BE2C (cell line): ENCODE data around the gene CENPK.

ENCODE experiments used
- DNase-seq: peaks from one replicate; pipeline ENCODE4 v3.0.0-alpha.2; 2020
- H3K27me3 ChIP-seq: fragments of 250-450 bp; sonication (Bioruptor Pico); 2 replicates; pipeline ENCODE4 v1.5.1; 2020; ENCODE audit warnings: mild to moderate bottlenecking
- H3K36me3 ChIP-seq: fragments of 250-450 bp; sonication (Bioruptor Pico); 2 replicates; pipeline ENCODE4 v1.5.1; 2020; ENCODE audit warnings: mild to moderate bottlenecking
- H3K4me1 ChIP-seq: fragments of 250-450 bp; sonication (Bioruptor Pico); 2 replicates; pipeline ENCODE4 v1.5.1; 2020
- H3K4me3 ChIP-seq: 2 replicates; pipeline ENCODE4 v1.5.1; 2011; ENCODE audit warnings: low read depth, low read length
- H3K9me3 ChIP-seq: fragments of 250-450 bp; sonication (Bioruptor Pico); 2 replicates; pipeline ENCODE4 v1.5.1; 2020
- TF ChIP-seq, protein P1 (sequence below): IDR thresholded peaks from 2 replicates; pipeline ENCODE4 v1.5.1; 2012; ENCODE audit warnings: mild to moderate bottlenecking, low read depth, low read length

The CENPK gene

DNA sequence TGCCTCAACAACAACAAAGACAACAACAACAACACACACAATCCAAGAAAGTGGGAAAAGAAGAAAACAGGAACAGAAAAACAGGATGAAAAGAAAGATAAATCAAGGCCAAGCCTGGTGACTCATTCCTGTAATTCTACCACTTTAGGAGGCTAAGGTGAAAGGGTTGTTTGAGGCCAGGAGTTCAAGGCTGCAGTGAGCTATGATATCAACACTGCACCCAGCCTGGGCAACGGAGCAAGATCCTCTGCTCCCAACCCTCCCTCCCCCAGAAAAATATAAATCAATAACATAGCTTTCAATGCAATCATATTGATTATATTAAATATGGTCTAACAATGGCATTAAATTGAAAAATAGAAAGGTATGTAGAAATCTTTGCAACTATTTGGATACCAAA, 32.1 kb downstream of the CENPK start:
- peaks cover 3% of the 10 kb centered on the region for H3K36me3 ChIP-seq
- TF ChIP-seq, protein P1, sequence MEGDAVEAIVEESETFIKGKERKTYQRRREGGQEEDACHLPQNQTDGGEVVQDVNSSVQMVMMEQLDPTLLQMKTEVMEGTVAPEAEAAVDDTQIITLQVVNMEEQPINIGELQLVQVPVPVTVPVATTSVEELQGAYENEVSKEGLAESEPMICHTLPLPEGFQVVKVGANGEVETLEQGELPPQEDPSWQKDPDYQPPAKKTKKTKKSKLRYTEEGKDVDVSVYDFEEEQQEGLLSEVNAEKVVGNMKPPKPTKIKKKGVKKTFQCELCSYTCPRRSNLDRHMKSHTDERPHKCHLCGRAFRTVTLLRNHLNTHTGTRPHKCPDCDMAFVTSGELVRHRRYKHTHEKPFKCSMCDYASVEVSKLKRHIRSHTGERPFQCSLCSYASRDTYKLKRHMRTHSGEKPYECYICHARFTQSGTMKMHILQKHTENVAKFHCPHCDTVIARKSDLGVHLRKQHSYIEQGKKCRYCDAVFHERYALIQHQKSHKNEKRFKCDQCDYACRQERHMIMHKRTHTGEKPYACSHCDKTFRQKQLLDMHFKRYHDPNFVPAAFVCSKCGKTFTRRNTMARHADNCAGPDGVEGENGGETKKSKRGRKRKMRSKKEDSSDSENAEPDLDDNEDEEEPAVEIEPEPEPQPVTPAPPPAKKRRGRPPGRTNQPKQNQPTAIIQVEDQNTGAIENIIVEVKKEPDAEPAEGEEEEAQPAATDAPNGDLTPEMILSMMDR = no peak

DNA sequence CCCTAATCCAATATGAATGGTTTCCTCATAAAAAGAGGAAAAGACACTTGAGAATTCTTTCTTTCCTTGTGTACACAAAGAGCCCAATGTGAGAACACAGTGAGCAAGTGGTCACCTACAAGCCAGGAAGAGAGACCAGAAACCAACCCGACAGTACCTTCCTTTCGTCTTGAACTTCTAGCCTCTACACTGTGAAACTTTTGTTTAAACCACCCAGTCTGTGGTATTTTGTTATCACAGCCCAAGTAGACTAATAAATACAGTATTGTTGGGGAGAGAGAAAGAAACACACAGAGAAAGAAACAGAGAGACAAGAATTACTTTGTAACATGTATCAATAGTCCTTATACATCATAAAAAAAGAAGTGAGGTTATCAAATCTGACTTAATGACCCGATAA, 37.2 kb downstream of the CENPK start:
- Histone ChIP-seq H3K36me3 (peaks cover 3% of the 10 kb centered on the region), H3K27me3 (no peaks in the 10 kb centered on the region), H3K4me1 (no peaks in the 10 kb centered on the region), H3K9me3 (no peaks in the 10 kb centered on the region), H3K4me3 (no peak overlapping the region)
- no peak for DNase-seq
- TF ChIP-seq, protein P1 = no peak

More for the DNA sequence above, 32.1 kb downstream of the CENPK start:
- H3K4me3 ChIP-seq = no peak overlapping the region
- H3K4me1 ChIP-seq = no peaks in the 10 kb centered on the region
- no peaks in the 10 kb centered on the region for H3K9me3 ChIP-seq
- no peak for DNase-seq
- H3K27me3 ChIP-seq = no peaks in the 10 kb centered on the region

DNA sequence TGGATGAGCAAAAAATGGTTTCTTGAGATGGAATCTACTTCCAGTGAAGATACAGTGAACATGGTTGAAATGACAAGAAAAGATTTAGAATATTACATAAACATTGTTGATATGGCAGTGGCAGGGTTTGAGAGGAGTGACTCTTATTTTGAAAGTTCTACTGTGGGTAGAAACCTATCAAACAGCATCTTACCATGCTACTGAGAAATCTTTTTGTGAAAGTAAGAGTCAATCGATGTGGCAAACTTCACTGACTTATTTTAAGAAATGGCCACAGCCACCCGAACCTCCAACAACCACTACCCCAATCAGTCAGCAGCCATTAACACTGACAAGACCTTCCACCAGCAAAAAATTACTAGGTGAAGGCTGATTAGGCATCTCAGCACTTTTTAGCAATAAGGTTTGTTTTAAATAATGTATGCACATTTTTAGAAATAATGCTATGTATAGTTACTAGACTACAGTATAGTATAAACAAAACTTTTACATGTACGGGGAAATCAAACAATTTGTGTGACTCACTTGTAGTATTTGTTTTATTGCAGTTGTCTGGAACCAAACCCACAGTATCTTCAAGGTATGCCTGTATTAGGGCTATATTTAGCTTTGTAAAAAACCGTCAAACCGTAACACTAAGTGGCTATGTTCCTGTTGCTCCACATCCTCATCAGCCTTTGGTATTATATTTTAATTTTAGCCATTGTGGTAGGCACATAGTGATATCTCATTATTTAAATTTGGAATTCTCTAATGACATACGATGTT, 50.6 kb downstream of the CENPK start:
- DNase-seq = no peak
- no peak overlapping the region for H3K4me3 ChIP-seq
- no peaks in the 10 kb centered on the region for H3K4me1 ChIP-seq
- no peaks in the 10 kb centered on the region; the same call in 1 of the 2 replicates for H3K27me3 ChIP-seq
- no peaks in the 10 kb centered on the region for H3K36me3 ChIP-seq
- H3K9me3 ChIP-seq = no peaks in the 10 kb centered on the region
- TF ChIP-seq, protein P1 = no peak

DNA sequence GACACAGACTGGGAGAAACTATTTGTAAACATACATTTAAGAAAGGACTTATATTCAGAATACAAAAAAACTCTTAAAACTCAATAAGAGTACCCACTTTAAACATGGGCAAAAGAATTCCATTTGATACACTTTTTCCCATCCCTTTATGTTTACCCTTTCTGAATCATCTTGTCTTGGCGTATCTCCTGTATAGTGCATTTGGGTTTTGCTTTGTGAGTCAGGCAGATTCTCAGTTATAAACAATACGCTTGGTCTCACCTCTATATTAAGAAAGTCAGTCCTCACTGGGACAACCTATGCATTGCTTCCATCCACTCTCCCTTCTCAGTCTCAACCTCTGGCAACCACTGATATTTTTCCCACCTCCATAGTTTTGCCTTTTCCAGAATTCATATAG, 54.0 kb downstream of the CENPK start:
- H3K9me3 ChIP-seq = no peaks in the 10 kb centered on the region
- H3K4me3 ChIP-seq = no peak overlapping the region
- H3K36me3 ChIP-seq = no peaks in the 10 kb centered on the region
- no peaks in the 10 kb centered on the region; the same call in 1 of the 2 replicates for H3K27me3 ChIP-seq
- H3K4me1 ChIP-seq = no peaks in the 10 kb centered on the region
- TF ChIP-seq, protein P1 = no peak
- DNase-seq = no peak

DNA sequence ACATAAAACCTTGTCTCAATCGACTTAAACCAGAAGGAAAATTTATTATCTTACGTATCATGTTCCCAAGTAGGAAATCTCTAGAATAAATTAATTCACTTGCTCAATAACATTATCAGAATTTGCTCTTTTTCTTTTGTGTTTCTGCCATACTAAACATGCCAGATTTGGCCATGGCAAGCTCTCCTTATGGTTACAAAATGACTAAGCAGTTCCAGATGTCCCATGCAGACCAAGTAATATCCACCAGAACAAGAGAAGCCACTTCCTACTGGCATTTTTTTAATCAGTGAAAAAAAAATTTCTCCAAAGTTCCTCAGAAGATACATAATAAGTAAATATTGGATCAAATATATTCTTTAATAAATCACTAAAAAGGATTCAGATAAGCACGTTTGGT, 56.0 kb downstream of the CENPK start:
- TF ChIP-seq, protein P1 = no peak
- no peak for DNase-seq
- Histone ChIP-seq H3K27me3 (no peaks in the 10 kb centered on the region), H3K4me1 (no peaks in the 10 kb centered on the region), H3K4me3 (no peak overlapping the region), H3K36me3 (no peaks in the 10 kb centered on the region), H3K9me3 (no peaks in the 10 kb centered on the region)

DNA sequence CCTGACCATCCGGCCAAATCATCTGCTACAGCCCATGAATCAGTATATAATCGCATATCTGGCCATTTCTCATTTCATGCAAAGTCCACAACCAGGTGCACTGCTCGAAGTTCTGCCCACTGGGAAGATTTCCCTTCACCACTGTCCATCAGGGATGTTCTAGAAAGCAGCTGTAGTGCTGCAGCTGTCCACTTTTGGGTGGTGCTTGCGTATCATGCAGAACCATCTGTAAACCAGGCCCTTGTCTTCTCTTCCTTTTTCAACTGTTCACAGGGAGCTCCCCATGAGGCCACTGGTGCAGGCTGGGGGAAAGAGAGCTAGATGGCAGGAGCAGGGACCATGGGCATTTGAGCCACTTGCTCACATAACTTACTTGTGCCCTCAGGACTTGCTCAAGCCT, 73.8 kb downstream of the CENPK start:
- H3K4me1 ChIP-seq = no peaks in the 10 kb centered on the region
- DNase-seq = no peak
- TF ChIP-seq, protein P1 = no peak
- no peak overlapping the region for H3K4me3 ChIP-seq
- no peaks in the 10 kb centered on the region for H3K27me3 ChIP-seq
- no peaks in the 10 kb centered on the region for H3K36me3 ChIP-seq
- no peaks in the 10 kb centered on the region for H3K9me3 ChIP-seq
